ENCODE results near the gene CKM. TPM values are rescaled to one million over a fixed set of nuclear protein-coding genes. Genes with fewer than 3 reads are reported as not detected.

The CKM gene
- total RNA-seq, 1 donor, result 0.43 TPM

Other genes with a start within 250 kb of the CKM start
- gene ZNF296, start 246.4 kb downstream of the CKM start, total RNA-seq, result under 0.01 TPM in 2 replicates
- 16.0 and 24.2 TPM in 2 replicates for gene GEMIN7, start 243.6 kb downstream of the CKM start, total RNA-seq
- gene PPP1R37, start 229.7 kb downstream of the CKM start, total RNA-seq, result 31.1 and 36.1 TPM in 2 replicates
- under 0.01 TPM in 2 replicates for gene NKPD1, start 161.9 kb downstream of the CKM start, total RNA-seq
- 3.9 and 7.7 TPM in 2 replicates for gene TRAPPC6A, start 144.6 kb downstream of the CKM start, total RNA-seq
- gene BLOC1S3, start 144.1 kb downstream of the CKM start, total RNA-seq, result 4.3 and 5.8 TPM in 2 replicates
- gene EXOC3L2, start 77.5 kb downstream of the CKM start, total RNA-seq, result not detected in 2 replicates
- gene MARK4, start 71.6 kb downstream of the CKM start, total RNA-seq, result 14.2 and 16.8 TPM in 2 replicates
- gene KLC3, start 17.9 kb upstream of the CKM start, total RNA-seq, result 0.32 TPM in 1 of 2 replicates, not detected in the other
- gene ERCC2, start 47.7 kb upstream of the CKM start, total RNA-seq, result 53.5 and 73.0 TPM in 2 replicates
- gene PPP1R13L, start 82.2 kb upstream of the CKM start, total RNA-seq, result 5.6 and 8.4 TPM in 2 replicates
- 8.1 and 13.4 TPM in 2 replicates for gene POLR1G, start 83.8 kb upstream of the CKM start, total RNA-seq
- 73.0 and 88.9 TPM in 2 replicates for gene ERCC1, start 101.0 kb upstream of the CKM start, total RNA-seq
- 13.0 and 16.1 TPM in 2 replicates for gene FOSB, start 145.1 kb upstream of the CKM start, total RNA-seq
- 6.9 and 11.9 TPM in 2 replicates for gene RTN2, start 174.2 kb upstream of the CKM start, total RNA-seq
- gene PPM1N, start 175.6 kb upstream of the CKM start, total RNA-seq, result 1.3 and 2.3 TPM in 2 replicates
- gene VASP, start 184.6 kb upstream of the CKM start, total RNA-seq, result 158 and 185 TPM in 2 replicates